PC-3 (cell line): ENCODE measurements around the gene PDE2A. TPM values are rescaled to one million over a fixed set of nuclear protein-coding genes. Genes with fewer than 3 reads are reported as not detected.

Experiments used
- ATAC-seq: fragments of 200-7000 bp; cut with Tn5 transposase; 2 replicates; pipeline ENCODE4 v1.9.1; 2020; ENCODE audit warnings: mild to moderate bottlenecking, moderate library complexity
- BruUV-seq: library from RNA; stranded (reverse); fragments of 400-500 nt; replicated peaks from 2 replicates; lab custom pipeline; 2021; lab: Mats Ljungman, UMichigan
- CTCF ChIA-PET: fragments of 300-600 bp; sonication (Branson Sonifier 250); formaldehyde crosslinking; loops from one replicate; lab custom pipeline; 2022; ENCODE audit warnings: antibody characterized with exemption; lab: Charles Lee
- POLR2A ChIA-PET: fragments of 300-600 bp; sonication (Branson Sonifier 250); formaldehyde crosslinking; loops from one replicate; lab custom pipeline; 2022; ENCODE audit warnings: antibody characterized with exemption; ENCODE audit not compliant: unreplicated experiment; lab: Charles Lee
- DNase-seq: peaks from one replicate; pipeline ENCODE4 v3.0.0-alpha.2; 2015
- H2AFZ ChIP-seq: fragments of 300-600 bp; sonication (generic); 2 replicates; pipeline ENCODE4 v1.6.0; 2016; ENCODE audit warnings: antibody characterized with exemption, low read length
- H3F3A ChIP-seq: fragments of 300-600 bp; sonication (generic); one replicate; pipeline ENCODE4 v1.6.0; 2017; ENCODE audit warnings: antibody characterized with exemption, low read length, control low read depth, mild to moderate bottlenecking; ENCODE audit not compliant: unreplicated experiment
- H3K27ac ChIP-seq: fragments of 300-600 bp; sonication (generic); 2 replicates; pipeline ENCODE4 v1.5.1; 2016; ENCODE audit warnings: mild to moderate bottlenecking, low read length
- H3K27me3 ChIP-seq: fragments of 300-600 bp; sonication (generic); 2 replicates; pipeline ENCODE4 v1.6.1; 2016; ENCODE audit warnings: low read length, mixed read lengths
- H3K36me3 ChIP-seq: fragments of 300-600 bp; sonication (generic); 2 replicates; pipeline ENCODE4 v1.6.1; 2016; ENCODE audit warnings: low read depth, mixed run types, low read length, mixed read lengths
- H3K4me1 ChIP-seq: fragments of 300-600 bp; sonication (generic); 2 replicates; pipeline ENCODE4 v1.5.1; 2016; ENCODE audit warnings: low read length; ENCODE audit not compliant: insufficient read depth
- H3K4me2 ChIP-seq: fragments of 300-600 bp; sonication (generic); 2 replicates; pipeline ENCODE4 v1.6.0; 2016; ENCODE audit warnings: low read length
- H3K4me3 ChIP-seq: fragments of 300-600 bp; sonication (generic); 2 replicates; pipeline ENCODE4 v1.5.1; 2016; ENCODE audit warnings: mild to moderate bottlenecking, low read length, mixed read lengths
- H3K79me2 ChIP-seq: fragments of 300-600 bp; sonication (generic); 2 replicates; pipeline ENCODE4 v1.6.1; 2017; ENCODE audit warnings: low read length, mixed read lengths
- H3K9ac ChIP-seq: fragments of 300-600 bp; sonication (generic); 2 replicates; pipeline ENCODE4 v1.6.0; 2016; ENCODE audit warnings: mild to moderate bottlenecking, low read length
- H3K9me2 ChIP-seq: fragments of 300-600 bp; sonication (generic); replicated peaks from 2 replicates; pipeline ENCODE4 v1.6.1; 2016; ENCODE audit warnings: mixed run types, low read length, mixed read lengths
- H3K9me3 ChIP-seq: fragments of 300-600 bp; sonication (generic); 2 replicates; pipeline ENCODE4 v1.6.1; 2016; ENCODE audit warnings: low read length, mixed read lengths
- H4K20me1 ChIP-seq: fragments of 300-600 bp; sonication (generic); 2 replicates; pipeline ENCODE4 v1.6.1; 2016; ENCODE audit warnings: low read length, mixed read lengths
- EZH2 ChIP-seq: fragments of 300-600 bp; sonication (generic); IDR thresholded peaks from one replicate; pipeline ENCODE4 v1.6.1; 2017; ENCODE audit warnings: antibody characterized with exemption, mild to moderate bottlenecking, low read length; ENCODE audit not compliant: unreplicated experiment
- EZH2phosphoT487 ChIP-seq: fragments of 300-600 bp; sonication (generic); IDR thresholded peaks from 2 replicates; pipeline ENCODE4 v1.6.1; 2018; ENCODE audit warnings: mild to moderate bottlenecking, antibody characterized with exemption, low read length, borderline replicate concordance
- intact Hi-C: fragments of 100-400 bp; cut with micrococcal nuclease; formaldehyde crosslinking; loops from 2 replicates; pipeline ENCODE4 v1.9.0; 2023
- total RNA-seq: library from RNA; depleted of rRNA; stranded (reverse); fragments of >200 nt; gene quantifications from 2 replicates; pipeline ENCODE4 v1.2.3, GENCODE V29; 2014
- TF ChIP-seq, protein P1 (sequence below): fragments of 300-600 bp; sonication (generic); conservative IDR thresholded peaks from 2 replicates; pipeline ENCODE4 v1.5.1; 2017; ENCODE audit warnings: antibody characterized with exemption, low read depth, mild to moderate bottlenecking, low read length

The PDE2A gene
- total RNA-seq, 1 experiment from 2014 or later: 2.6 TPM

DNA sequence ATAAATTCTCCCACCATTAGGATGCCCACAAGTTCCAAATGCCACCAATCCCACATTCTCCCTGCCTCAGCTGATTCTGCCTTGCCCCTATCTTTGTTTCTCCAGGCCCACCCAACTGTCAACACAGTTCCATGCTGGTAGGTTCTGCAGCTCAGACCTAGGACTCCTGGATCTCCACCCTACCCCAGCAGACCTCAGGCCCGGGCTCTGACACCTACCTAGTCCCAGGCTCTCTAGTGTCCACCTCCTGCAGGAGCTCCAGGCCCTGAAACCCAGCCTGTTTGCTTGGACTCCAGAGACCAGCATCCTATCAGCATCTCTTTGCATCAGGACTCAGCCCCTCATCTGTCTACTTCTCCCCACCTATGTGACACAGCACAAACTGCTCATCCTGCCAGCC lies 86.5 kb downstream of the PDE2A start:
- no peaks in the 10 kb centered on the region for H3K9me3 ChIP-seq
- H3K4me2 ChIP-seq: no peak overlapping the region
- no TSS peak for BruUV-seq
- H3K4me1 ChIP-seq: no peaks in the 10 kb centered on the region
- ATAC-seq: no peak
- H3K9ac ChIP-seq: no peak overlapping the region
- TF ChIP-seq EZH2 (no peak), EZH2phosphoT487 (no peak)
- TF ChIP-seq, protein P1, sequence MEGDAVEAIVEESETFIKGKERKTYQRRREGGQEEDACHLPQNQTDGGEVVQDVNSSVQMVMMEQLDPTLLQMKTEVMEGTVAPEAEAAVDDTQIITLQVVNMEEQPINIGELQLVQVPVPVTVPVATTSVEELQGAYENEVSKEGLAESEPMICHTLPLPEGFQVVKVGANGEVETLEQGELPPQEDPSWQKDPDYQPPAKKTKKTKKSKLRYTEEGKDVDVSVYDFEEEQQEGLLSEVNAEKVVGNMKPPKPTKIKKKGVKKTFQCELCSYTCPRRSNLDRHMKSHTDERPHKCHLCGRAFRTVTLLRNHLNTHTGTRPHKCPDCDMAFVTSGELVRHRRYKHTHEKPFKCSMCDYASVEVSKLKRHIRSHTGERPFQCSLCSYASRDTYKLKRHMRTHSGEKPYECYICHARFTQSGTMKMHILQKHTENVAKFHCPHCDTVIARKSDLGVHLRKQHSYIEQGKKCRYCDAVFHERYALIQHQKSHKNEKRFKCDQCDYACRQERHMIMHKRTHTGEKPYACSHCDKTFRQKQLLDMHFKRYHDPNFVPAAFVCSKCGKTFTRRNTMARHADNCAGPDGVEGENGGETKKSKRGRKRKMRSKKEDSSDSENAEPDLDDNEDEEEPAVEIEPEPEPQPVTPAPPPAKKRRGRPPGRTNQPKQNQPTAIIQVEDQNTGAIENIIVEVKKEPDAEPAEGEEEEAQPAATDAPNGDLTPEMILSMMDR: no peak
- H3F3A ChIP-seq: no peaks in the 10 kb centered on the region
- no peaks in the 10 kb centered on the region for H3K79me2 ChIP-seq
- ChIA-PET POLR2A (no interaction called here), CTCF (no interaction called here)
- H3K4me3 ChIP-seq: no peak overlapping the region
- H3K36me3 ChIP-seq: no peaks in the 10 kb centered on the region
- no peak for DNase-seq
- H2AFZ ChIP-seq: no peak overlapping the region
- intact Hi-C loops: no loop called here
- H3K9me2 ChIP-seq: no peaks in the 10 kb centered on the region
- no peak overlapping the region for H3K27ac ChIP-seq
- peaks cover 5% of the 10 kb centered on the region; the same call in 1 of the 2 replicates for H3K27me3 ChIP-seq
- no peaks in the 10 kb centered on the region for H4K20me1 ChIP-seq

DNA sequence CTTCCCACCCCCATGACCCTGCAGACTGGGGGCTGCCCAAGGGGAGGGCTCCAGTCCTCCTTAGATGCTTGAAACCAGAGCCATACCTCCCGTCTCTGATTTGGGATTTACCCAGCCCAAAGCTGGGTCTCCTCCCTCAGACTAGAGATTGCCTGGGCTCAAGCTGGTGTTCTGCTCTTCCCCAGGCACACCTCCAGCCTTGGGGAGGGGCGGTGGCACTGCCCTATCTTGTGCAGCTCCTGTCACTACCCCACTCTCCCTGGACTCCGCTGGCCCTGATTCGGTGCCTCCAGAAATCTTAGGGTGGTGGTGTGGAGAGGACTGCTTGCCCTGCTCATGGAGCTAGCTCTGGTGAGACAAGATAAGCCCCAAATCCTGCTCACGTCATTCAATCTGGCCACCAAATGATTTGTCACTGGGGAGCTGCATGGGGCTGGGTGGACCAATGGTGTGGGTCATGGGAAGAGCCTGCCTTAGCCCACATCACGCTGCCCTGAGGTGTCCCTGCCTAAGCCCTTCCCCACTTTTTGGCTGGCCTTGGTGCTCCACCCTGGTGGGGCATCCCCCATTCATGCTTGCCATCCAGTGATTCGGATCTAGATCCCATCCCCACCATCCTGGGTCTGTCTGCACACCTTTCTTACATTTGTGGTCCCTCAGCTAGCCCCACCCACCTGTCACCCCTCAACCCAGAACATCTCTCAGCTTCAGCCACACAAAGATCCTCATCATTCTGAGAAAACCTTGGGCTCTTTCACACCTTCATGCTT lies 87.7 kb downstream of the PDE2A start:
- Histone ChIP-seq H3K79me2 (no peaks in the 10 kb centered on the region), H3K4me2 (no peak overlapping the region), H3K9me3 (no peaks in the 10 kb centered on the region), H3F3A (no peaks in the 10 kb centered on the region), H2AFZ (no peak overlapping the region), H3K4me3 (no peak overlapping the region), H3K4me1 (no peaks in the 10 kb centered on the region), H4K20me1 (no peaks in the 10 kb centered on the region), H3K27me3 (peaks cover 5% of the 10 kb centered on the region; the same call in 1 of the 2 replicates), H3K9me2 (no peaks in the 10 kb centered on the region), H3K36me3 (no peaks in the 10 kb centered on the region), H3K9ac (no peak overlapping the region), H3K27ac (no peak overlapping the region)
- ChIA-PET CTCF (interaction anchor here (0.6 to 2.1 kb wide), 5 partner anchors 13 to 193 kb away, joined by 3 to 10 read pairs (median 4); no protein-coding TSS in a partner anchor), POLR2A (no interaction called here)
- no TSS peak for BruUV-seq
- no peak for DNase-seq
- TF ChIP-seq, protein P1: no peak
- TF ChIP-seq EZH2phosphoT487 (no peak), EZH2 (no peak)
- intact Hi-C loops: no loop called here
- no peak for ATAC-seq

DNA sequence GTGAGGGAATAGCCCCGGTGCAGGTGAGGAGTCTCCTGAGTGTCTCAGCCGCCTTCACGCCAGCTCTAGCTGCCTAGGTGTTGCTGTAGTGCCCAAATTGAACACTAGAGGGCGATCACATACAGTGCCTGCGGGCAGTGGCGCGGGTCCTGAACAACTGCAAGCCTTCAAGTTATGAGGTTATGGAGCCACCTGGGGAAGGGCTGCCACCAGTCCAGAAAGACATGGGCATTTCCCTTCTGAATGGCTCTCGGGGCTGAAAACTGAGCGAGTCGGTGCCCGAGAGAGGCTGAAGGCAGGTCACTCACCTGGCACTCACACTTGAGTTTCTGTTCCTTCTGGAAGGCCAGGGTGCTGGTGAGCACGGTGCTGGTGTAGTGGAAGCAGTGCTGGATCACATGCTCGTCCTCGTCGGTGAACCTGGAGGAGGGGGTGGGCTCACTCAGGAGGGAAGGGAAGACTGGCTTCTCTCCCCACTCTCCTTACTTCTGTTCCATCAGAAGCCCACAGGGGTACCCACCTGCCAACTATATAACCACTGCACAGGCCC lies 88.4 kb downstream of the PDE2A start:
- Histone ChIP-seq H3K4me3 (no peak overlapping the region), H3K36me3 (no peaks in the 10 kb centered on the region), H3K27ac (no peak overlapping the region), H3K4me2 (peak overlapping the region; percentile 32; the same call in 1 of the 2 replicates), H2AFZ (no peak overlapping the region), H3K9ac (no peak overlapping the region), H3K9me2 (no peaks in the 10 kb centered on the region), H3F3A (no peaks in the 10 kb centered on the region), H3K9me3 (no peaks in the 10 kb centered on the region), H3K79me2 (no peaks in the 10 kb centered on the region), H3K27me3 (no peaks in the 10 kb centered on the region), H3K4me1 (no peaks in the 10 kb centered on the region), H4K20me1 (no peaks in the 10 kb centered on the region)
- intact Hi-C loops: loop anchor here (1.0 to 2.0 kb wide), 2 partner anchors 56 to 95 kb away; no protein-coding TSS in a partner anchor
- no TSS peak for BruUV-seq
- DNase-seq (peak; percentile 91), ATAC-seq (peak; percentile 95)
- ChIA-PET CTCF (interaction anchor here (0.6 to 2.1 kb wide), 4 partner anchors 65 to 192 kb away, joined by 3 to 10 read pairs (median 5); no protein-coding TSS in a partner anchor), POLR2A (no interaction called here)
- TF ChIP-seq, protein P1: peak; percentile 96
- TF ChIP-seq EZH2phosphoT487: no peak
